HCT116 (cell line): ENCODE data around the gene CATSPERE. TPM values are rescaled to one million over a fixed set of nuclear protein-coding genes. Genes with fewer than 3 reads are reported as not detected.
"Not testable (repeated sequence)": the region's sequence is repeated elsewhere in the genome, so short reads cannot be mapped to it uniquely, and the experiment has no call there.

Source experiments
- ATAC-seq: fragments of 200-7000 bp; cut with Tn5 transposase; 2 replicates; pipeline ENCODE4 v1.9.1; 2020; ENCODE audit warnings: mild to moderate bottlenecking, moderate library complexity
- BruUV-seq: library from RNA; stranded (reverse); fragments of 400-500 nt; replicated peaks from 2 replicates; lab custom pipeline; 2021; lab: Mats Ljungman, UMichigan
- CTCF ChIA-PET: fragments of 300-600 bp; sonication (Branson Sonifier 250); formaldehyde crosslinking; loops from one replicate; lab custom pipeline; 2021; ENCODE audit warnings: antibody characterized with exemption; lab: Charles Lee
- POLR2A ChIA-PET: fragments of 300-600, 350-600 bp; sonication (Branson Sonifier 250); formaldehyde crosslinking; loops from one replicate; lab custom pipeline; 2021; ENCODE audit warnings: antibody characterized with exemption; lab: Charles Lee
- RAD21 ChIA-PET, 2 experiments: fragments of 300-600 bp; sonication (Branson Sonifier 250); formaldehyde crosslinking; loops; one replicate each; lab custom pipeline; 2023; ENCODE audit warnings: low total read pairs in 2 of 2; ENCODE audit not compliant: uncharacterized antibody in 2 of 2, unreplicated experiment in 2 of 2, low non-redundant PET in 1 of 2; lab: Charles Lee
- DNase-seq: peaks from one replicate; pipeline ENCODE4 v3.0.0-alpha.2; 2010; ENCODE audit warnings: low read depth, low spot score
- H2AFZ ChIP-seq: fragments of 200-600 bp; shearing (Covaris generic), sonication (generic); 2 replicates; pipeline ENCODE4 v1.6.1; 2017; ENCODE audit warnings: low read depth, mixed run types, mixed read lengths, antibody characterized with exemption, low read length; ENCODE audit not compliant: poor library complexity, severe bottlenecking
- H3K27ac ChIP-seq: 2 replicates; pipeline ENCODE4 v1.5.1; 2012; ENCODE audit warnings: low read depth, low read length
- H3K27me3 ChIP-seq: fragments of 200-600 bp; sonication (generic); 2 replicates; pipeline ENCODE4 v1.6.1; 2016; ENCODE audit warnings: mixed run types, low read length, mixed read lengths; ENCODE audit not compliant: insufficient read depth
- H3K36me3 ChIP-seq, 2 experiments: fragments of 200-500 bp in 1 of 2; fragments of 200-600 bp in 1 of 2; sonication (Bioruptor generic) in 1 of 2; sonication (generic) in 1 of 2; 2 replicates each; pipeline versions ENCODE4 v1.5.1 to v1.6.1; 2014 to 2016; ENCODE audit warnings: low read length in 2 of 2, inconsistent platforms in 1 of 2, mixed read lengths in 1 of 2, mixed run types in 1 of 2; ENCODE audit not compliant: insufficient read depth in 2 of 2, control insufficient read depth in 1 of 2
- H3K4me1 ChIP-seq, 2 experiments: fragments of 200-600 bp in 1 of 2; sonication (generic) in 1 of 2; 2 replicates each; pipeline versions ENCODE4 v1.5.1 to v1.6.1; 2012 to 2017; ENCODE audit warnings: low read length in 2 of 2, inconsistent platforms in 1 of 2, mild to moderate bottlenecking in 1 of 2, mixed read lengths in 1 of 2, mixed run types in 1 of 2, moderate library complexity in 1 of 2; ENCODE audit not compliant: insufficient read depth in 2 of 2, control insufficient read depth in 1 of 2
- H3K4me2 ChIP-seq: fragments of 200-600 bp; sonication (generic); 2 replicates; pipeline ENCODE4 v1.6.1; 2017; ENCODE audit warnings: mixed run types, low read length, mixed read lengths
- H3K4me3 ChIP-seq, 2 experiments: fragments of 200-600 bp in 1 of 2; sonication (generic) in 1 of 2; replicated peaks in 1 of 2; 2 replicates each; pipeline ENCODE4 v1.5.1; 2011 to 2016; ENCODE audit warnings: low read length in 2 of 2, control low read depth in 1 of 2, low read depth in 1 of 2, mild to moderate bottlenecking in 1 of 2, mixed read lengths in 1 of 2, mixed run types in 1 of 2
- H3K79me2 ChIP-seq: fragments of 200-600 bp; sonication (generic); 2 replicates; pipeline ENCODE4 v1.6.1; 2017; ENCODE audit warnings: mild to moderate bottlenecking, mixed run types, low read length, moderate library complexity, mixed read lengths; ENCODE audit not compliant: insufficient read depth
- H3K9ac ChIP-seq: fragments of 200-600 bp; sonication (generic); 2 replicates; pipeline ENCODE4 v1.6.1; 2016; ENCODE audit warnings: low read length, mixed read lengths
- H3K9me2 ChIP-seq: fragments of 200-600 bp; sonication (generic), shearing (Covaris generic); 2 replicates; pipeline ENCODE4 v1.6.1; 2017; ENCODE audit warnings: mixed run types, mild to moderate bottlenecking, moderate library complexity; ENCODE audit not compliant: insufficient read depth
- H3K9me3 ChIP-seq, 2 experiments: fragments of 200-500 bp in 1 of 2; fragments of 200-600 bp in 1 of 2; sonication (Bioruptor generic) in 1 of 2; sonication (generic) in 1 of 2; 2 replicates each; pipeline ENCODE4 v1.6.1; 2014 to 2017; ENCODE audit warnings: low read length in 2 of 2, mixed read lengths in 2 of 2, inconsistent platforms in 1 of 2, low read depth in 1 of 2, mild to moderate bottlenecking in 1 of 2, mixed run types in 1 of 2, moderate library complexity in 1 of 2; ENCODE audit not compliant: control insufficient read depth in 1 of 2, insufficient read depth in 1 of 2
- H4K20me1 ChIP-seq: fragments of 200-600 bp; sonication (generic), shearing (Covaris generic); 2 replicates; pipeline ENCODE4 v1.6.1; 2017; ENCODE audit warnings: mixed run types, mild to moderate bottlenecking, moderate library complexity; ENCODE audit not compliant: insufficient read depth
- CEBPB ChIP-seq: IDR thresholded peaks from 2 replicates; pipeline ENCODE4 v1.6.1; 2012; ENCODE audit warnings: low read depth
- EGR1 ChIP-seq: IDR thresholded peaks from 2 replicates; pipeline ENCODE4 v1.6.1; 2012; ENCODE audit warnings: low read depth
- FOSL1 ChIP-seq: IDR thresholded peaks from 2 replicates; pipeline ENCODE4 v1.6.1; 2012; ENCODE audit warnings: low read depth
- MAX ChIP-seq: IDR thresholded peaks from 2 replicates; pipeline ENCODE4 v1.6.1; 2012
- POLR2AphosphoS5 ChIP-seq: IDR thresholded peaks from 2 replicates; pipeline ENCODE4 v1.6.1; 2011; ENCODE audit warnings: mild to moderate bottlenecking, low read depth, low read length, moderate library complexity
- RAD21 ChIP-seq: IDR thresholded peaks from 2 replicates; pipeline ENCODE4 v1.6.1; 2012; ENCODE audit warnings: low read depth, mild to moderate bottlenecking
- SIN3A ChIP-seq: IDR thresholded peaks from 2 replicates; pipeline ENCODE4 v1.6.1; 2012; ENCODE audit warnings: low read depth
- SRF ChIP-seq: IDR thresholded peaks from 2 replicates; pipeline ENCODE4 v1.6.1; 2012; ENCODE audit warnings: low read depth
- YY1 ChIP-seq: IDR thresholded peaks from 2 replicates; pipeline ENCODE4 v1.6.1; 2011; ENCODE audit warnings: low read length, low read depth, moderate library complexity, mild to moderate bottlenecking; ENCODE audit not compliant: insufficient replicate concordance; ENCODE audit errors: extremely low read depth
- ZFX ChIP-seq: fragments of 450-650 bp; IDR thresholded peaks from 2 replicates; pipeline ENCODE4 v1.6.1; 2017
- intact Hi-C: fragments of 100-400 bp; cut with micrococcal nuclease; formaldehyde crosslinking; loops from 2 replicates; pipeline ENCODE4 v1.10.0; 2022
- total RNA-seq: library from RNA; stranded (reverse); gene quantifications from one replicate; pipeline ENCODE4 v1.2.1, GENCODE V29; 2021; ENCODE audit not compliant: unreplicated experiment

CATSPERE gene
- total RNA-seq, 1 experiment from 2014 or later: 0.34 TPM

- Histone ChIP-seq H2AFZ (no peak overlapping the region), H3K36me3 (no peaks in the 10 kb centered on the region), H3K27me3 (no peaks in the 10 kb centered on the region), H3K27ac (no peak overlapping the region), H3K9me3 (no peaks in the 10 kb centered on the region), H3K9ac (no peak overlapping the region), H4K20me1 (no peaks in the 10 kb centered on the region)
- DNase-seq: no peak
- no TSS peak for BruUV-seq
- intact Hi-C loops: no loop called here
- no peak for TF ChIP-seq MAX
- TF ChIP-seq, all 23 proteins: peak for 0
- ChIA-PET CTCF (no interaction called here), RAD21 (no interaction called here), POLR2A (no interaction called here)
- ATAC-seq: no peak; the same call in 1 of the 2 replicates
- H3K9me2 ChIP-seq: no peaks in the 10 kb centered on the region; the same call in 1 of the 2 replicates
- H3K79me2 ChIP-seq: no peaks in the 10 kb centered on the region
- H3K4me3 ChIP-seq: no peak overlapping the region
- H3K4me1 ChIP-seq: no peaks in the 10 kb centered on the region
- no peak overlapping the region; the same call in 1 of the 2 replicates for H3K4me2 ChIP-seq
These were observed 35.1 kb downstream of the CATSPERE start for GRCh38 chr1:244496186-244496585.

GRCh38 chr1:244497805-244498204 lies 36.7 kb downstream of the CATSPERE start:
- POLR2A ChIA-PET: no interaction called here
- no TSS peak for BruUV-seq
- Histone ChIP-seq H3K4me2 (no peak overlapping the region), H3K27me3 (no peaks in the 10 kb centered on the region), H3K27ac (no peak overlapping the region), H3K4me1 (no peaks in the 10 kb centered on the region), H3K9ac (no peak overlapping the region), H3K79me2 (no peaks in the 10 kb centered on the region), H3K9me2 (no peaks in the 10 kb centered on the region; the same call in 1 of the 2 replicates), H3K9me3 (no peaks in the 10 kb centered on the region), H3K36me3 (no peaks in the 10 kb centered on the region), H3K4me3 (no peak overlapping the region), H4K20me1 (no peaks in the 10 kb centered on the region), H2AFZ (no peak overlapping the region)
- RAD21 ChIA-PET: no interaction called here
- CTCF ChIA-PET: no interaction called here
- TF ChIP-seq SRF (no peak), YY1 (no peak), FOSL1 (no peak), POLR2AphosphoS5 (no peak), CEBPB (no peak), ZFX (no peak), EGR1 (no peak), MAX (no peak), SIN3A (no peak), RAD21 (no peak)
- no peak for DNase-seq
- no peak for ATAC-seq
- intact Hi-C loops: no loop called here

GRCh38 chr1:244499484-244499883 lies 38.4 kb downstream of the CATSPERE start:
- H3K9me2 ChIP-seq, H3K4me1 ChIP-seq, H3K4me2 ChIP-seq, H3K36me3 ChIP-seq, ATAC-seq, H3K27me3 ChIP-seq, H3K27ac ChIP-seq, DNase-seq, H3K79me2 ChIP-seq, H4K20me1 ChIP-seq, intact Hi-C loops, H3K9me3 ChIP-seq, H2AFZ ChIP-seq, RAD21 ChIA-PET, H3K9ac ChIP-seq, BruUV-seq, H3K4me3 ChIP-seq, CTCF ChIA-PET, POLR2A ChIA-PET: not testable (repeated sequence)

- H3K9ac ChIP-seq, POLR2A ChIA-PET, H3K4me1 ChIP-seq, H3K9me2 ChIP-seq, H4K20me1 ChIP-seq, H3K27me3 ChIP-seq, H3K9me3 ChIP-seq, H3K79me2 ChIP-seq, intact Hi-C loops, BruUV-seq, CTCF ChIA-PET, H3K27ac ChIP-seq, DNase-seq, H3K4me3 ChIP-seq, RAD21 ChIA-PET, H3K4me2 ChIP-seq, H3K36me3 ChIP-seq, H2AFZ ChIP-seq, ATAC-seq: not testable (repeated sequence)
These were observed 39.4 kb downstream of the CATSPERE start for GRCh38 chr1:244500515-244500914.
